HL-60/S4 treated with retinoic acid at 250 ng/mL for 4 days and 3 days (cell line): Measurements from ENCODE around the gene UST.
"Not testable (repeated sequence)": the region's sequence is repeated elsewhere in the genome, so short reads cannot be mapped to it uniquely, and the experiment has no call there.

Experiments
- in situ Hi-C: fragments of 300-500 bp; cut with MboI; formaldehyde crosslinking; loops from 2 replicates; pipeline ENCODE4 v1.7.0; 2022; ENCODE audit warnings: low sequenced_read_pairs

The UST gene

GRCh38 chr6:148735989-148736388 is 10.8 kb upstream of the UST start:
- in situ Hi-C loops: no loop called here

GRCh38 chr6:148736774-148737412 is 9.9 kb upstream of the UST start:
- in situ Hi-C loops: no loop called here

GRCh38 chr6:148737806-148738205 is 9.0 kb upstream of the UST start:
- in situ Hi-C loops: no loop called here

GRCh38 chr6:148738946-148739821 is 7.6 kb upstream of the UST start:
- in situ Hi-C loops: no loop called here

- in situ Hi-C loops: no loop called here
Measured at GRCh38 chr6:148739822-148740128, 7.1 kb upstream of the UST start.

GRCh38 chr6:148743476-148743875 is 3.4 kb upstream of the UST start:
- in situ Hi-C loops: no loop called here

GRCh38 chr6:148745926-148746325 is 904 bp upstream of the UST start:
- in situ Hi-C loops: no loop called here

GRCh38 chr6:148747145-148747470 is 278 bp downstream of the UST start:
- in situ Hi-C loops: no loop called here

- in situ Hi-C loops: no loop called here
Measured at GRCh38 chr6:148747471-148748165, 788 bp downstream of the UST start.

GRCh38 chr6:148749674-148750073 is 2.8 kb downstream of the UST start:
- in situ Hi-C loops: no loop called here

- in situ Hi-C loops: no loop called here
Measured at GRCh38 chr6:148750838-148751792, 4.3 kb downstream of the UST start.

- in situ Hi-C loops: no loop called here
Measured at GRCh38 chr6:148751793-148752170, 5.0 kb downstream of the UST start.

- in situ Hi-C loops: not testable (repeated sequence)
Measured at GRCh38 chr6:148755379-148755778, 8.5 kb downstream of the UST start.

GRCh38 chr6:148757944-148758480 is 11.2 kb downstream of the UST start:
- in situ Hi-C loops: no loop called here

- in situ Hi-C loops: no loop called here
Measured at GRCh38 chr6:148758492-148758891, 11.7 kb downstream of the UST start.

GRCh38 chr6:148760258-148760534 is 13.4 kb downstream of the UST start:
- in situ Hi-C loops: no loop called here

GRCh38 chr6:148760568-148761526 is 14.0 kb downstream of the UST start:
- in situ Hi-C loops: no loop called here

GRCh38 chr6:148761527-148762011 is 14.7 kb downstream of the UST start:
- in situ Hi-C loops: no loop called here

- in situ Hi-C loops: no loop called here
Measured at GRCh38 chr6:148762231-148762630, 15.4 kb downstream of the UST start.
